DND-41 (cell line): ENCODE data around the gene ZNF302.

Experiments
- EZH2 ChIP-seq: IDR thresholded peaks from 3 replicates; pipeline ENCODE4 v1.6.1; 2012; ENCODE audit warnings: borderline replicate concordance, low read depth, mild to moderate bottlenecking, moderate library complexity, low read length, inconsistent platforms; ENCODE audit not compliant: severe bottlenecking
- TF ChIP-seq, protein P1 (sequence below): IDR thresholded peaks from 2 replicates; pipeline ENCODE4 v1.5.1; 2012; ENCODE audit warnings: borderline replicate concordance, low read length, moderate library complexity, mild to moderate bottlenecking; ENCODE audit not compliant: poor library complexity, severe bottlenecking; ENCODE audit errors: extremely low read depth

GRCh38 chr19:34673590-34673989 is 3.9 kb upstream of the ZNF302 start:
- TF ChIP-seq, protein P1, sequence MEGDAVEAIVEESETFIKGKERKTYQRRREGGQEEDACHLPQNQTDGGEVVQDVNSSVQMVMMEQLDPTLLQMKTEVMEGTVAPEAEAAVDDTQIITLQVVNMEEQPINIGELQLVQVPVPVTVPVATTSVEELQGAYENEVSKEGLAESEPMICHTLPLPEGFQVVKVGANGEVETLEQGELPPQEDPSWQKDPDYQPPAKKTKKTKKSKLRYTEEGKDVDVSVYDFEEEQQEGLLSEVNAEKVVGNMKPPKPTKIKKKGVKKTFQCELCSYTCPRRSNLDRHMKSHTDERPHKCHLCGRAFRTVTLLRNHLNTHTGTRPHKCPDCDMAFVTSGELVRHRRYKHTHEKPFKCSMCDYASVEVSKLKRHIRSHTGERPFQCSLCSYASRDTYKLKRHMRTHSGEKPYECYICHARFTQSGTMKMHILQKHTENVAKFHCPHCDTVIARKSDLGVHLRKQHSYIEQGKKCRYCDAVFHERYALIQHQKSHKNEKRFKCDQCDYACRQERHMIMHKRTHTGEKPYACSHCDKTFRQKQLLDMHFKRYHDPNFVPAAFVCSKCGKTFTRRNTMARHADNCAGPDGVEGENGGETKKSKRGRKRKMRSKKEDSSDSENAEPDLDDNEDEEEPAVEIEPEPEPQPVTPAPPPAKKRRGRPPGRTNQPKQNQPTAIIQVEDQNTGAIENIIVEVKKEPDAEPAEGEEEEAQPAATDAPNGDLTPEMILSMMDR: no peak
- no peak for TF ChIP-seq EZH2
